Stromal cell of bone marrow (primary cell): ENCODE measurements around the gene ADGRD2.
A peak's percentile ranks its signal among the peaks of the same experiment; 100 is the strongest.

Experiments used
- DNase-seq: peaks from one replicate; pipeline ENCODE4 v3.0.0-alpha.2; 2012; ENCODE audit warnings: low read depth

Gene ADGRD2

DNA sequence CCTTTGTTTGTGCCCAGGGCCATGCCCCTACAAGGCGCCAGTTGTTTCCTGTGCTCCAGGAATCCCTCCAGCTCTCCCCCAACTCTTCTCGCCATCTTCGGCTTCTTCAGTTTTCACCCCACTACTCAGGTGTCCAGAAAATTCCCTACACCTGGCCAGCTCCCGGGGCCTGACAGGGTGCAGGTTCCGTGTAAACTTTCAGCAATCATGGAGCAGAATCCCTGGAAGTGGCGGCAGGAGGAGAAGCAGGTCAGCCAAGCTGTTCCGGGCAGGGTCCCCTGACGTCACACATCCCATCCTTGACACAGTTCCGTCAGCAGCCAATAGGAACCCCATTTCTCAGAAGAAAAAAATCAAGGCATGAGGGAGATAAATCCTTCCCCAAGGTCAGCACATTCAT, 12.2 kb upstream of the ADGRD2 start:
- DNase-seq: no peak

DNA sequence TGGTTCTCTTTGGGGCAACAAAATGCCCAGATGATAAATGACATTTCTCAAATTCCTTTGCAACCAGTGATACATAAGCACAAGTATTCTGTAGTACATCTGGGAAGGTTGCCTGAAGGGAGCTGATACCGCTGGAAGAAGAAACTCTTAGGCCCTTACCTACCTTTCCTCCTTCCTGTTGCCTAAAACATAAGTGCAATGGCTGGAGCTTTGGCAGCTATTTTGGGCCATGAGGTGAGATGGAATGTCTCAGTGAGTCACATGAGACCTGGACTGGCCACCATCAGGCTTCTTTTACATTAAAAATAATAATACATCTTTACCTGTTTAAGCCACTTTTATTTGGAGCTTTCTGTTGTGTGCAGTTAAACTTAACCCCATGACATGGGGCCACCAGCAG, 11.2 kb upstream of the ADGRD2 start:
- no peak for DNase-seq

DNA sequence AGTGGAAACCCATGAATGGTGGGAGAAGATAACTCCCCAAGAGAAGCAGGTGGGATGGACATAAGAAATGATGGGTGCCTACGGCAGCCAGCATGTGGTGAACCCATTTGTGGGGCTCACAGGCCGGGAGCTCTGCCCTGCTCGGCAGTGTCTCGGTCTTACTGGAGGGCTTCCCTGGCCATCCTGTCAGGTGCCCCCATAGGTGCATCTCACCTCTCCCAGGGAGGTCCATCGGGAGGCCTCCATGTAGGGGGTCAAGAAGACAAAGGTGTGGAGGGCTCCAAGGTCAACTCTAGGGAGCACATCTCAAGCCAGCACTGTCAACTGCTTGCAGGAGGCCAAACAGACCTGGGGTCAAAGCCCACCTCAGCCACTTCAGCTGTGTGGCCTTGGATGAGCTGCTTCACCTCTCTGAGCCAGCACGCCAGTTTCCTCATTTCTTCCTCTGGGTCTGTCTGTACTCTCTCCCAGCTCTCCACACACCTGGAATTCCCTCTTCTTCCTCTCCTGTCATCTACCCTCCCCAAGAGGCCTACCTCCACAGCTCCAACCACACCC, 10.5 kb upstream of the ADGRD2 start:
- no peak for DNase-seq

DNA sequence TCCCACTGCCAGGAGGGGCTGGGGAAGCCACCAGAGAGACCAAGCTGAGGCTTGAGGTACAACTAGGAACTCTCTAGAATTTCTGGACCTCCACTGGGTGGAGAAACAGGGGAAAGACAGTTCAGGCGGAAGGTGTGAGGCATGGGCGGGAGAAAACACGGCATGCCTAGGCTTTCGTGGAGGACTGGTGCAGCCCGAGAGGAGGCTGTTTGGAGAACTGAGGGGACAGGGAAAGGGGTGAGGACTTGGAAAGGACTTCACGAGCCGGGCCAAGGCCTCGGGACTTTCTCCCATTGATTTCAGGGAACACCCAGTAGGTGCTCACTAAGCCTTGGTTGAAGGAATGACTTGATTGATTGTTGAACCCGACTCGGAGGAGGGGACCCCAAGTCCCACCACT, 9.5 kb upstream of the ADGRD2 start:
- no peak for DNase-seq

DNA sequence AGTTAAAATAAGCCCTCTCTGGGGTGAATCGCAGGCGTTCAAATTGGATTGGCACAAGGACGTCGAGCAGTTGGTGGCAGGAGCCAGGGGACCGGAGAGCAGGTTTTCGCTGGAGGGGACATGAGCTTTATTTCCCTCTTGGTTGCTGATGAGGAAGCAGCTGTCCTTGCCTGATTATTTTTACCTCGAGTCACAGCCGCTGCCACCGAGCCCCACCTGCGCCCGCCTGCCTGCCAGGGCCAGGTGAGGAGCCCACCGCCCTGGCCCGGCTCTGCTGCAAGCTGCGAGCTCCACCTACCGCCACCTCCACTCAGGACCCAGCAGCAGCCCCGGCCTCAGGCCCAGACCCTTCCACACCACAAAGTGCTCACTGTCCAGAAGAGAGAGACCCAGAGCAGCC, 9.0 kb upstream of the ADGRD2 start:
- DNase-seq: no peak

DNA sequence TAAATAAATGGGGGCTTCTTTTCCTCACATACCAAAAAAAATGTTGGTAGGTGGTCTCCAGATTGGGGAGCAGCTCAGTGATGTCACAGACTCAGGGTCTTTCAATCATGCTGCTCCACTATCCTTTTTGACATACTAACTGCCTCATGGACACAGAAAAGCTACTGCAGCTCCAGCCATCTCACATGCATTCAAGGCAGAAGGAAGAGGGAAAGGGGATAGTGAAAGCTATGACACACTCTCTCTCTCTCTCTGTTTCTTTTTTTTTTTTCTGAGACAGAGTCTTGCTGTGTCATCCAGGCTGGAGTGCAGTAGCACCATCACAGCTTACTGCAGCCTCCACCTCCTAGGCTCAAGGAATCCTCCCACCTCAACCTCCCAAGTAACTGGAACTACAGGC, 7.9 kb upstream of the ADGRD2 start:
- DNase-seq: no peak

DNA sequence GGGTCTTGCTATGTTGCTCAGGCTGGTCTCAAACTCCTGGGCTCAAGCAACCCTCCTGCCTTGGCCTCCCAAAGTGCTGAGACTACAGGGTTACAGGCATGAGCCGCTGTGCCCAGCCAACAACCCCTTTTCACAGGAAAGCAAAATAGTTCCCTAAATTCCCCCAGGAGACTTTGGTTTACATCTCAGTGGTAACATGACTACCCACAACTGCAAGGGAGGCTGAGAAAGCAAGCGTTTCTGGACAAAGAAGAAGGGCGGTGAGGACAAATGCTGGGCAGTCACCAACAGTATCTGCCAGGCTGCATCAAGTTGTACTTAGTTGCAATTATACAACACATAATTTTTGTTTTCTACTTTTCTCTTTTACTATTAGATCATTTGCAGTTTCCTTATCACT, 7.4 kb upstream of the ADGRD2 start:
- peak; percentile 17 for DNase-seq

DNA sequence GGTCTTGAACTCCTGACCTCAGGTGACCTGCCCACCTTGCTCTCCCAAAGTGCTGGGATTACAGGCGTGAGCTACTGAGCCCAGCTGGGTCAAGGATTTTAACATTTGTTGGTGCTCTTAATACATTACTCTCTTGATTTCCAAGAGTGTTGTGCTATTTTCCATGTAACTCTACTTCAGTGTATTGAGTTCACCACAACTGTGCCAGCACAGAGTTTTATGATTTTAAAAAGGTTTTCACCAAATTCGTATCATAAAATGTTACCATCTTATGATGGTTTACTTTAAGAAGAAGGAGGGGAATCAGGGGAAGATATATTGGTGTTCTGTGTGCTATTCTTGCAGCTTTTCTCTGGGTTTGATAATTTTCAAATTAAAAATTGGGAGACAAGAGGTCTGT, 6.6 kb upstream of the ADGRD2 start:
- DNase-seq: no peak

DNA sequence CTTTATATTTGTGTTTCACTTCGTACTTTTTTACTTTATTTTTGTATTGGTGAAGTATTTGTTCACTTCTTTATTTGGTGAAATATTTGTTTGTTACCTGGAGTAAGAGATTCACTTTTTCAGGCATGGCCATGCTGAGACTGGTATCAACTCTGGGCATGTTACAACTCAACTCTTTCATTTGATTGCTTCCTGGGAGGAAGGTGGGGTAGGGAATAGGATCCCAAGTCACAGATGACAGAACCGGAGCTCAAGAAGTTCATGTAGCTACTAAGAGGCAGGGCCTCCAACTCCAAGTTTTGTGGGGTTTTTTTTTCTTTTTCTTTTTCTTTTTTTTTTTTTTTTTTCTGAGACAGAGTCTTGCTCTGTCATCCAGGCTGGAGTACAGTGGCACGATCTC, 6.1 kb upstream of the ADGRD2 start:
- DNase-seq: no peak

DNA sequence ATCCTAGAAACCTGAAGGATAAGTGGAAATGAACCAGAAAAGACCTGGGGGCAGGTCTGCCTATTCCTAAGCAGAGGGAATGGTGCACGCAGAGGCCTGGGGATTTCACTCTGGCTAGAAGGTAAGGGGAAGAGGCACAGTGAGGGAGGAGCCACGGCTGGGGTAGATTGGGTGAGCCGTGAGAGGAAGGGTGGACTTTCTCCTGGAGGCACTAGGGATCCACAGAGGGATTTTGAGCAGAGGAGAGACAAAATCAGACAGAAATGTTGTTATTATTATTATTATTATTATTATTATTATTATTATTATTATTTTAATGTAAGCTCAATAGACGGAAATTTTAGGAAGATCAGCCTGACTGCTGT, 3.0 kb upstream of the ADGRD2 start:
- DNase-seq: no peak

DNA sequence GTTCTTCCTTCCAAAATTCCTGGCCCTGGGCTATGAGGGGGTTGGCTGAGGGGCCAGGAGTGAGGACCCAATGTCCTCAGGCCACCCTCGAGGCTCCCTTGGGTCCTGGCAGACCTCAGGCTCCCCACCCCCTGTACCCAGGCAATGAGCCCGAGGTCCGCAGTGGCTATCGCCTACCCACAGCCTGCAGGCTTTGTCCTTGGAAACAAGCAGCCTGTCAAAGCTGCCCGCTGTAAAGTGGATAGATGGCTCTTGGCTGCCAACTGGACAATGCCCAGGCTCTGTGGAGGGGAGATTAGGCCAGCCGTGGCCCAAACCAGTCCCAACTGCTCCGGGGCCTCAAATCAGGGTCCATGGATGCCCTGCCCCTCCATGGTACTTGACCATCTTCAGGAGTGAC, 2.2 kb upstream of the ADGRD2 start:
- DNase-seq: no peak

DNA sequence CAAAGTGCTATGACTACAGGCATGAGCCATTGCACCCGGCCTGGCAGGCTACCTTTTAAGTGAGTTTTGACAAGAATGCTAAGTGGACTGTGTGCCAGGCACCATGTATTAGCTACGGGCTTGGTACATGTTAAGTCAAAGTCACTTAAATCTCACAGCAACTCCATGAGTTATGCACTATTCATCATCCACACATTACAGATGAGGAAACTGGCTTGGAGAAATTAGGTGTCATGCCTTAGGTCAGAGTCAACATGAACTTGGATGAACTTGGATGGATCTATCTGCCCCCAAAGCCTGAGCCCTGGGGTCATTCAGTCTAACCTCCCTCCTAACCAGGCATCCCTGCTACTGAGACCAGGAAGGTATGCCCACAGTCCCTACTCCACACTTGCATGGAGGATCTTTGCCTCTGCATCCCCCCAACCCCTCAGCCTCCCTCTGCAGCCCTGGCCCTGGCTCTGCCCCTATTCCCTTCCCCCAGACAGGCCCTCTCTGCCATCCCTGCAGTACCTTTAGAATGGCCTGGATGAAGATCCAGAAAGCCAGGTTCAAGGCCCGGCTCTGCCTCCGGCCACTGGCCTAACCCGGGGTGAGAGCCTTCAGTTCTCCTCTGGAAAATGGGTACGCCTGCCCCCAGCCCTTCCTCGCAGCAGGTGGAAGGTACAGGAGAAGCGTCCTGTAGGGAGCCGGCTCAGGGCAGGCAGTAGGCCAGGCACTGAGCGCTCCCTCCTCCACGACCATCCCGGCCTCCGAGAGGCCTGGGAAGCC, 685 bp upstream of the ADGRD2 start:
- no peak for DNase-seq

DNA sequence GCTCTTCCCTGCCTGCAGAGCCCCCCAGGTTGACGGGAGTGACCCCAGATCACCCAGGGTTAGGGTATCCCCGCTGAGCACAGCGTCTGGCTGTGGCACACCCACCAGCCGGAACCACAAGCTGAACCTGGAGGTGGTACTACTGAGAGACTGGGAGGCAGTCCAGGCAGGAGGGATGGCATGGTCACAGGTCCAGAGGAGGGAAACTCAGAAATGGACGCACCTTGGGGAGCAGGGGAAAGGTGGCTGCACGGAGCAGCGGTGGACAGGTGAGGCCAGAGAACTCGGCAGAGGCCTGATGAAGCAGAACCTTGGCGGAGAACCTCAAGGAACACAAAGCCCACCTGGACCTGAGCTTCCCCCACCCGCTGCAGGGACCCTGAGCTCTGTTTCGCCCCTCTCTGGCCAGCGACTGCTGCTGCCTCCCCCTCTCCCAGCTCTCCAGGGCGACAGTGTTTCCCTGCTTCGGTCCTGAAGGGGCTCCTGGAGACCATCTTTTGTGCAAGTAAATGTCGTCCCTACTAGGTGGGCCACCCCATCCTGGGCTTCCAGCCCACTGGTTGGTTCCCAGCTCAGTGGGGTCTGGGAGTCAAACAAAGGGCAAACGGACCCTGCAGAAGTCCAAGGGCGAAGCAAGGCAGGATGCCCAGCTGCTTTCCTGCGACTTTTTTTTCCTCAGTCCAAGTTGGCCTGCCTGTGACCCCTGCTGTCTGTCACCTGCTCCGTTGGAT, 845 bp downstream of the ADGRD2 start:
- no peak for DNase-seq

DNA sequence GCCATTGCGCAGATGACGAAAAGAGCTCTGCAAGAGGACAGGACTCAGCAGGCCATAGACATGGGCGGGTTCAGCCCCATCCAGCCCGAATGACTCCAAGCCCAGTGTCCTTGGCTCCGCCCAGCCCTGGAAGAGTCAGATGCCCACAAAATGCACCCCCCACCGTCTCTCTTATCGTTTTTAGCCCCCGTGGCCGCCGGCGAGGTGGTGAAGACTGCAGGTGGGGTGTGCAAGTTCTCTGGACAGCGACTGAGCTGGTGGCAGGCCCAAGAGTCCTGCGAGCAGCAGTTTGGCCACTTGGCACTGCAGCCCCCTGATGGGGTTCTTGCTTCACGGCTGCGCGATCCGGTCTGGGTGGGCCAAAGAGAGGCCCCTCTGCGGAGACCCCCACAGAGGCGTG, 2.1 kb downstream of the ADGRD2 start:
- no peak for DNase-seq

DNA sequence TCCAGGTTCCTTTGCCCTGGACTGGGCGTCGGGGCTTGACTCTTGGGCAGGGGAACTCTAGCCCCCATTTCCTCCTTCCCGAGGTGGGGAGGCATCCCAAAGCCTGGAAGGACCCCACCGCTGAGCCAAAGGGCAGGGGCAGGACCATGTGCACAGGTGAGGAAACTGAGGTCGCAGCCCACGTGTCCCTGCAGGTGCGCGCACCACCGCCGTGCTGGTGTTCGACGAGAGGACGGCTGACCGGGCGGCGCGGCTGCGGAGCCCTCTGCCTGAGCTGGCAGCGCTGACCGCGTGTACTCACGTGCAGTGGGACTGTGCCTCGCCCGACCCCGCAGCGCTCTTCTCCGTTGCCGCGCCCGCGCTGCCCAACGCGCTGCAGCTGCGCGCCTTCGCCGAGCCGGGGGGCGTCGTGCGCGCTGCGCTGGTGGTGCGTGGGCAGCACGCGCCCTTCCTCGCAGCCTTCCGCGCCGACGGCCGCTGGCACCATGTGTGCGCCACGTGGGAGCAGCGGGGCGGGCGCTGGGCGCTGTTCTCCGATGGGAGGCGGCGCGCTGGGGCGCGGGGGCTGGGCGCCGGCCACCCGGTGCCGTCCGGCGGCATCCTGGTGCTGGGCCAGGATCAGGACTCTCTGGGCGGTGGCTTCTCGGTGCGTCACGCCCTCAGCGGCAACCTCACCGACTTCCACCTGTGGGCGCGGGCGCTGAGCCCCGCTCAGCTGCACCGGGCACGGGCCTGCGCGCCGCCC, 2.8 kb downstream of the ADGRD2 start:
- DNase-seq: no peak

DNA sequence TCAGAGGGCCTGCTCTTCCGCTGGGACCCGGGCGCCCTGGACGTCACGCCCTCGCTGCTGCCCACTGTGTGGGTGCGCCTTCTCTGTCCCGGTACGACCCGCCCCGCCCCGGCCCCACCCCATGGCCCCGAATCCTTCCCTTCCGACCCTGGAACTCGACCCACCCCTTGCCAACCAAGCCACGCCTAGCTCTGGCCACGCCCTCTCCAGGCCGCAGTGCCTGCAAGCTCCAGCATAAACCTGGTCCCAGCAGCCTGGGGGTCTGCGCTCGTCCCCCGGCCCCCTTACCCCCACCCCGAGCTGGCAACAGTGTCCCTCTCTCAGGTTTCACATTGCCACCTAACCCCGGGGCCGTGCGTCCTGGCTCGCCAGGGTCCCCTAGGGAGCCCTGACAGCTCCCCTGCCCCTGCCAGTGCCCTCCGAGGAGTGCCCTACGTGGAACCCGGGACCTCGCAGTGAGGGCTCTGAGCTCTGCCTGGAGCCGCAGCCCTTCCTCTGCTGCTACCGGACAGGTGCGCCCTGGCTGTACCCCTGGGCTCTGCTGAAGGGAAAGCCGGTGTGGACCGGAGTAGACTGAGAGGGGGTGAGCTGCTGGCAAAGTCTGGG, 3.4 kb downstream of the ADGRD2 start:
- DNase-seq: no peak

DNA sequence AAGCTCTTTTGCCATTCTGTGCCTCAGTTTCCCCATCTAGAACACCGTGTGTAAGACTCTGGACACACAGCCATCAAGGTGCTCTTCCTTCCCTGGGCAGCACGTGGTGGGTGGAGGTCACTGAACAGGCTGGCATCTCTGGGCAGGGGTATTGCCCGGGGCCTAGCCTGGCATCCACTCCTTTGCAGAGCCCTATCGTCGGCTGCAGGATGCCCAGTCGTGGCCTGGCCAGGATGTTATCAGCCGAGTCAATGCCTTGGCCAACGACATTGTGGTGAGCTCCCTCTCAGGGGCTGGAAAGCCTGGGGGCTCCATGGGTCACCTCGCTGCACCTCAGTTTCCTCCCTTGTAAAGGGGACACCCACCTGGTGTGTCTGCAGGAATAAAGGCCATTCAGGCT, 4.0 kb downstream of the ADGRD2 start:
- no peak for DNase-seq

DNA sequence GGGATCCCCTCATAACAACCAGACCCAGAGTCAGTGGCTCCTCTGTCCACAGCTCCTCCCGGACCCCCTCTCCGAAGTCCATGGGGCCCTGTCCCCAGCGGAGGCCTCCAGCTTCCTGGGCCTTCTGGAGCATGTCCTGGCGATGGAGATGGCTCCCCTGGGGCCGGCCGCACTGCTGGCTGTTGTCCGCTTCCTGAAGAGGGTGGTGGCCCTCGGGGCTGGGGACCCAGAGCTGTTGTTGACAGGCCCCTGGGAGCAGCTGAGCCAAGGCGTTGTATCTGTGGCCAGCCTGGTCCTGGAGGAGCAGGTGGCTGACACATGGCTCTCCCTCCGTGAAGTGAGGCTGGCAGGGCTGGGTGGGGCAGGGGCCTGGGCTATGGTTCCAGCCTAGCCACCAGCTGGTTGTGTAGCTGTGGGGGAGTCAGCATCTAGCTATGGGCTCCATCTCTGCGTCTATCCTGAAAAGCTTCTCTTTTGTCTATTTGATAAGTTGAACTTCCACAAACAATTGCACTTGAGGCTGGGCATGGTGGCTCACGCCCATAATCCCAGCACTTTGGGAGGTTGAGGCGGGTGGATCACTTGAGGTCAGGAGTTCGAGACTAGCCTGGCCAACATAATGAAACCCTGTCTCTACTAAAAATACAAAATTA, 4.7 kb downstream of the ADGRD2 start:
- no peak for DNase-seq

DNA sequence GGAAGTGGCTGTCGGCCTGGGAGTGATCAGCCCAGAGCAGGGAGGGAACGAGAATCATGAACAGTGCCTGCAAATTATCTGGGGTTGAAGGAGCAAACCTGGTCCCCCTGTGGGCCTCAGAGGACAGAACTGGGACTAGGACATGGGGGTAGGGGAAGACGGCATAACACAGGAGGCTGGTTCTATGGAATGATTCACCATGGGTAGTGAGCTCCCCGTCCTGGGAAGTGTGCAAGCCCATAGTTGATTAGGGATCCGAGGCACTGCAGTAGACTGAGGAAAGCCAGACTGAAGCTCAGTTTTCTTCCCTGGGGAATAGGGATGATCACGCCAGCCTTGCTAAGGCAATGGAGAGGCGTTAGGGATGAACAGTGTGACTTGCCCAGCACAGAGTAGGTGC, 5.6 kb downstream of the ADGRD2 start:
- no peak for DNase-seq

DNA sequence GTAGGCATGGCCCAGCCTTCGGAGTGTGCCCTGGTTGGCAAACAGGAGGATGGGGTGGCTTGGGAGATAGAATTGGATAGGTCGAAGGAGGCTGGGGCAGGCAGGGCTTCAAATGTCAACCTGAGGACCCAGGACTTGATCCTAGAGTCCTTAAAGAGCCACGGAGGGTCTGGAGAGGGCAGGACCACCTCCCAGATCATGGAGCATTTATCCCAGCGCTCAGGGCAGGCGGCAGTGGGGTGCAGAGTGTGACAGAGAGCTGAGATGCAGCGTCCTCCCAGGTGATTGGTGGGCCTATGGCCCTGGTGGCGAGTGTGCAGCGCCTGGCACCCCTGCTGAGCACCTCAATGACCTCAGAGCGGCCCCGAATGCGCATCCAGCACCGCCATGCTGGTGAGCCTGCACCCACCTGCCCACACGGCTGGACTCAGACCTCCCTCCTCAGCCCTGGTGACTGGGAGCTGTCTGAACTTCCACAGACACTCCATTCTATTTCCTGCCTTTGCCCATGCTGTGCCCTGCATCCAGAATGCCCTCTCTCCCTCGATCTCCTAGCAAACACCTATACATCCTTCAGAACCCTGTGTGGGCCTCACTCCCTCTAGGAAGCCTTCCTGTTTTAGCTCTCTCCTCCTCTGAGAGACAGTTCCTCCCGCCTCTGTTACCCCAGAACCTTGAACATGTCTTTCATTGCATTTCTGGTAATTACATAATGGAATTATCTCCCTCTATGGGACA, 6.3 kb downstream of the ADGRD2 start:
- DNase-seq: no peak
